ENCODE data around the gene CASZ1.

GRCh38 chr1:10640843-10641553 is 155.4 kb downstream of the CASZ1 start:
- TF ChIP-seq REST (IDR thresholded peaks at IDR 0.05; ENCODE audit: insufficient replicate concordance, low read depth): no peak
- TF ChIP-seq POLR2AphosphoS5 (IDR thresholded peaks at IDR 0.05; ENCODE audit: low read depth): no peak
